Adrenal gland (tissue), 12 donors: ENCODE results near the gene ZNF688. TPM values are rescaled to one million over a fixed set of nuclear protein-coding genes. Genes with fewer than 3 reads are reported as not detected.
A peak's percentile ranks its signal among the peaks of the same experiment; 100 is the strongest.

ENCODE experiments used
- DNase-seq, 7 donors: peaks; one replicate each; pipeline ENCODE4 v3.0.0-alpha.2; 2019 to 2020
- H3K27ac ChIP-seq, 5 donors: fragments of 200-600 bp; sonication (generic) in 4 of 5; 1 replicate in 3 of 5; 2 replicates in 2 of 5; pipeline versions ENCODE4 v1.5.1 to v1.8.0; 2016 to 2020; ENCODE audit warnings: mild to moderate bottlenecking in 1 of 5
- H3K27me3 ChIP-seq: fragments of 200-600 bp; 2 replicates; pipeline ENCODE4 v1.8.0; 2021
- H3K36me3 ChIP-seq, 2 donors: fragments of 200-600 bp; replicated peaks in 1 of 2; 1 replicate in 1 of 2; 2 replicates in 1 of 2; pipeline versions ENCODE4 v1.5.1 to v1.8.0; 2018 to 2022
- H3K4me1 ChIP-seq, 2 donors: fragments of 200-600 bp; replicated peaks in 1 of 2; 1 replicate in 1 of 2; 2 replicates in 1 of 2; pipeline versions ENCODE4 v1.5.1 to v1.8.0; 2018 to 2021
- H3K4me3 ChIP-seq, 4 donors: fragments of 200-600 bp; sonication (generic) in 3 of 4; one replicate each; pipeline ENCODE4 v1.5.1; 2016 to 2018
- H3K9me3 ChIP-seq, 3 donors: fragments of 200-600 bp; sonication (generic) in 1 of 3; replicated peaks in 1 of 3; 1 replicate in 2 of 3; 2 replicates in 1 of 3; pipeline versions ENCODE4 v1.5.1 to v1.8.0; 2016 to 2021
- CTCF ChIP-seq, 6 experiments: fragments of 450-650 bp in 4 of 6; fragments of 200-600 bp in 2 of 6; sonication (generic) in 1 of 6; IDR thresholded peaks; 1 replicate in 5 of 6; 2 replicates in 1 of 6; pipeline versions ENCODE4 v1.5.1 to v1.8.0; 2016 to 2021; ENCODE audit warnings: antibody characterized with exemption in 6 of 6, mild to moderate bottlenecking in 2 of 6, moderate library complexity in 1 of 6
- POLR2A ChIP-seq, 2 donors: fragments of 450-650 bp; IDR thresholded peaks; one replicate each; pipeline ENCODE4 v1.6.1; 2017; ENCODE audit warnings: antibody characterized with exemption in 2 of 2, mild to moderate bottlenecking in 2 of 2, moderate library complexity in 1 of 2
- WGBS, 4 donors: extraction: QIAGEN DNeasy Blood & Tissue Kit in 2 of 4; methylation state at CpG; one replicate each; pipeline versions ENCODE4 v1.1.5 to v1.1.7; 2013 to 2017; 5-methylcytosine and 5-hydroxymethylcytosine counted together
- intact Hi-C, 2 donors: fragments of 100-400 bp; cut with DNase I; formaldehyde crosslinking; loops; one replicate each; pipeline versions ENCODE4 v1.14.1 to v1.15.0; 2022 to 2023
- polyA plus RNA-seq, 3 donors: library from polyadenylated mRNA; stranded (reverse); fragments of 200-250 nt in 2 of 3; fragments of 350-450 nt in 1 of 3; fragmentation: Illumina TruSeq in 1 of 3; extraction: RNeasy Lipid Tissue Mini Kit (QIAGEN cat#74804) in 1 of 3; gene quantifications; one replicate each; pipeline ENCODE4 v1.2.3, GENCODE V29; 2013 to 2014
- total RNA-seq, 9 donors: library from RNA; depleted of rRNA in 4 of 9; stranded (reverse); fragments of >200 nt in 4 of 9; fragments of 120-200 nt in 1 of 9; fragmentation: NEBNext Ultra II Directional in 1 of 9; extraction: Animal tissue kit (Norgen Biotek cat#: 25700) in 1 of 9; gene quantifications; one replicate each; pipeline versions ENCODE4 v1.1.0 to v1.2.4, GENCODE V29; 2013 to 2023
- donor health status: healthy with polysubstance abuse.
- donor health status: Bipolar disorder and iron deficiency.
- donor health status: DM: yes; HTN: yes; CAD: no.
- donor health status: DM: no; HTN: no; CAD: no.
- donor health status: DM: no; HTN: no; CAD: no.
- donor health status: DM: yes; HTN: yes; CAD: no.

The ZNF688 gene
- total and polyA plus RNA-seq, 12 donors: 10.3 to 43.4 (median 18.2) TPM

GRCh38 chr16:30570636-30571444, 674 bp downstream of the ZNF688 start:
- Histone ChIP-seq H3K27me3 (no peaks in the 10 kb centered on the region), H3K4me3 (peak overlapping the region; percentile 1 to 88 (median 58)), H3K4me1 (peaks cover 10 to 35% of the 10 kb centered on the region in 2 donors), H3K36me3 (no peaks in the 10 kb centered on the region), H3K27ac (peak overlapping the region; percentile 61 to 96 (median 87)), H3K9me3 (no peaks in the 10 kb centered on the region)
- WGBS, 4 donors: 9 to 18% (median 14%) methylated on average over 8 to 22 of the region's 22 CpGs
- no peak for TF ChIP-seq POLR2A (IDR thresholded peaks at IDR 0.05)
- TF ChIP-seq CTCF (IDR thresholded peaks at IDR 0.05): no peak
- intact Hi-C loops: no loop called here
- peak in 1 of 7 donors; percentile 28 for DNase-seq

GRCh38 chr16:30569746-30570635, 1.5 kb downstream of the ZNF688 start:
- no peak for TF ChIP-seq POLR2A (IDR thresholded peaks at IDR 0.05)
- TF ChIP-seq CTCF (IDR thresholded peaks at IDR 0.05): no peak
- 56 to 80% (median 74%) methylated on average over 8 to 44 of the region's 44 CpGs for WGBS, 4 donors
- peak overlapping the region in 3 of 5 donors; percentile 23 to 96 (median 49) for H3K27ac ChIP-seq
- no peaks in the 10 kb centered on the region for H3K9me3 ChIP-seq
- no peaks in the 10 kb centered on the region for H3K27me3 ChIP-seq
- DNase-seq: no peak
- H3K4me1 ChIP-seq: peaks cover 10 to 32% of the 10 kb centered on the region in 2 donors
- H3K36me3 ChIP-seq: no peaks in the 10 kb centered on the region
- no peak overlapping the region for H3K4me3 ChIP-seq
- intact Hi-C loops: loop anchor here in 1 of 2 donors (10.0 kb wide), 1 partner anchor 45 kb away; the partner anchor contains the start of gene ZNF689

- DNase-seq: no peak
- intact Hi-C loops: loop anchor here in 1 of 2 donors (10.0 kb wide), 1 partner anchor 46 kb away; the partner anchor contains the start of gene ZNF689
Measured at GRCh38 chr16:30569281-30569680, 2.2 kb downstream of the ZNF688 start.

More at GRCh38 chr16:30569281-30569680, 2.2 kb downstream of the ZNF688 start:
- Histone ChIP-seq H3K4me3 (no peak overlapping the region), H3K36me3 (no peaks in the 10 kb centered on the region), H3K27ac (no peak overlapping the region), H3K4me1 (peaks cover 10 to 32% of the 10 kb centered on the region in 2 donors), H3K27me3 (no peaks in the 10 kb centered on the region), H3K9me3 (no peaks in the 10 kb centered on the region)
- TF ChIP-seq POLR2A (IDR thresholded peaks at IDR 0.05) (no peak), CTCF (IDR thresholded peaks at IDR 0.05) (no peak)
- WGBS, 4 donors: 93 to 97% (median 96%) methylated on average over 3 of the region's 3 CpGs
